ENCODE results near the gene TSEN54.

GRCh38 chr17:75512926-75513640 lies 3.2 kb upstream of the TSEN54 start:
- TF ChIP-seq CTCF (IDR thresholded peaks at IDR 0.05 in 2 of 3, conservative IDR thresholded peaks at IDR 0.05 in 1 of 3; ENCODE audit: borderline replicate concordance in 1 of 3, insufficient read depth in 1 of 3, low read depth in 2 of 3, low read length in 2 of 3) = no peak
- TF ChIP-seq EGR1 (IDR thresholded peaks at IDR 0.05; ENCODE audit: low read depth) = no peak
- no peak for TF ChIP-seq CBX3 (IDR thresholded peaks at IDR 0.05; ENCODE audit: low read depth)
- no peak for TF ChIP-seq TCF7L2 (IDR thresholded peaks at IDR 0.05; ENCODE audit: borderline replicate concordance, extremely low read depth, insufficient read depth, insufficient read length)
